Activated CD8-positive, alpha-beta T cell treated with anti-CD3 and anti-CD28 coated beads for 36 hours (primary cell): ENCODE data around the gene AKAP13. TPM values are rescaled to one million over a fixed set of nuclear protein-coding genes. Genes with fewer than 3 reads are reported as not detected.
"Not testable (repeated sequence)": the region's sequence is repeated elsewhere in the genome, so short reads cannot be mapped to it uniquely, and the experiment has no call there.

ENCODE experiments used
- ATAC-seq: fragments of 200-7000 bp; cut with Tn5 transposase; one replicate; pipeline ENCODE4 v1.10.0; 2021; ENCODE audit warnings: mild to moderate bottlenecking, moderate library complexity
- CTCF ChIA-PET: fragments of 350-600 bp; sonication (Branson Sonifier 250); formaldehyde crosslinking; loops from one replicate; lab custom pipeline; 2021; ENCODE audit warnings: antibody characterized with exemption; lab: Charles Lee
- POLR2A ChIA-PET: fragments of 350-600 bp; sonication (Branson Sonifier 250); formaldehyde crosslinking; loops from one replicate; lab custom pipeline; 2021; ENCODE audit warnings: antibody characterized with exemption; lab: Charles Lee
- DNase-seq: peaks from one replicate; pipeline ENCODE4 v3.0.0-alpha.2; 2020
- H3K27ac Mint-ChIP-seq: one replicate; pipeline ENCODE4 v1.8.0; 2021; ENCODE audit warnings: mild to moderate bottlenecking, mixed read lengths
- H3K27me3 Mint-ChIP-seq: one replicate; pipeline ENCODE4 v1.8.0; 2021; ENCODE audit warnings: mixed read lengths
- H3K36me3 Mint-ChIP-seq: one replicate; pipeline ENCODE4 v1.8.0; 2021; ENCODE audit warnings: low read depth, mixed read lengths
- H3K4me1 Mint-ChIP-seq: one replicate; pipeline ENCODE4 v1.8.0; 2021; ENCODE audit warnings: low read depth, mixed read lengths
- H3K4me3 Mint-ChIP-seq: one replicate; pipeline ENCODE4 v1.8.0; 2021; ENCODE audit warnings: mild to moderate bottlenecking, moderate library complexity, mixed read lengths
- H3K9me3 Mint-ChIP-seq: one replicate; pipeline ENCODE4 v1.8.0; 2021; ENCODE audit warnings: mixed read lengths
- intact Hi-C: fragments of 100-400 bp; cut with micrococcal nuclease; formaldehyde crosslinking; loops from one replicate; pipeline ENCODE4 v1.10.0; 2022
- total RNA-seq, 2 experiments: library from RNA; stranded (reverse); gene quantifications; one replicate each; pipeline ENCODE4 v1.2.3, GENCODE V29; 2021
- TF ChIP-seq, protein P1 (sequence below): fragments of 200-600 bp; IDR thresholded peaks from one replicate; pipeline ENCODE4 v1.8.0; 2022; ENCODE audit warnings: antibody characterized with exemption, mild to moderate bottlenecking

The AKAP13 gene
- total RNA-seq, 2 experiments from 2014 or later, result 79.1 to 79.5 TPM

GRCh38 chr15:85657132-85657531 is 276.7 kb downstream of the AKAP13 start:
- H3K9me3 Mint-ChIP-seq, result no peaks in the 10 kb centered on the region
- peaks cover 29% of the 10 kb centered on the region for H3K36me3 Mint-ChIP-seq
- TF ChIP-seq, protein P1, sequence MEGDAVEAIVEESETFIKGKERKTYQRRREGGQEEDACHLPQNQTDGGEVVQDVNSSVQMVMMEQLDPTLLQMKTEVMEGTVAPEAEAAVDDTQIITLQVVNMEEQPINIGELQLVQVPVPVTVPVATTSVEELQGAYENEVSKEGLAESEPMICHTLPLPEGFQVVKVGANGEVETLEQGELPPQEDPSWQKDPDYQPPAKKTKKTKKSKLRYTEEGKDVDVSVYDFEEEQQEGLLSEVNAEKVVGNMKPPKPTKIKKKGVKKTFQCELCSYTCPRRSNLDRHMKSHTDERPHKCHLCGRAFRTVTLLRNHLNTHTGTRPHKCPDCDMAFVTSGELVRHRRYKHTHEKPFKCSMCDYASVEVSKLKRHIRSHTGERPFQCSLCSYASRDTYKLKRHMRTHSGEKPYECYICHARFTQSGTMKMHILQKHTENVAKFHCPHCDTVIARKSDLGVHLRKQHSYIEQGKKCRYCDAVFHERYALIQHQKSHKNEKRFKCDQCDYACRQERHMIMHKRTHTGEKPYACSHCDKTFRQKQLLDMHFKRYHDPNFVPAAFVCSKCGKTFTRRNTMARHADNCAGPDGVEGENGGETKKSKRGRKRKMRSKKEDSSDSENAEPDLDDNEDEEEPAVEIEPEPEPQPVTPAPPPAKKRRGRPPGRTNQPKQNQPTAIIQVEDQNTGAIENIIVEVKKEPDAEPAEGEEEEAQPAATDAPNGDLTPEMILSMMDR, result no peak
- peaks cover 4% of the 10 kb centered on the region for H3K4me1 Mint-ChIP-seq
- ChIA-PET POLR2A (no interaction called here), CTCF (interaction anchor here (0.8 to 1.3 kb wide), 3 partner anchors 11 to 361 kb away, joined by 3 read pairs; no protein-coding TSS in a partner anchor)
- H3K27me3 Mint-ChIP-seq, result no peaks in the 10 kb centered on the region
- no peak overlapping the region for H3K4me3 Mint-ChIP-seq
- ATAC-seq, result no peak
- no peak overlapping the region for H3K27ac Mint-ChIP-seq
- DNase-seq, result no peak
- intact Hi-C loops, result no loop called here

- TF ChIP-seq, protein P1, result no peak
- intact Hi-C loops, result no loop called here
- no peaks in the 10 kb centered on the region for H3K4me1 Mint-ChIP-seq
- CTCF ChIA-PET, result interaction anchor here (0.6 to 1.4 kb wide), 4 partner anchors 23 to 362 kb away, joined by 3 to 4 read pairs (median 4); no protein-coding TSS in a partner anchor
- H3K9me3 Mint-ChIP-seq, result no peaks in the 10 kb centered on the region
- no peak overlapping the region for H3K4me3 Mint-ChIP-seq
- POLR2A ChIA-PET, result no interaction called here
- no peak for ATAC-seq
- H3K27ac Mint-ChIP-seq, result no peak overlapping the region
- H3K27me3 Mint-ChIP-seq, result no peaks in the 10 kb centered on the region
- H3K36me3 Mint-ChIP-seq, result peaks cover 31% of the 10 kb centered on the region
- DNase-seq, result no peak
Measured at GRCh38 chr15:85658816-85659215, 278.4 kb downstream of the AKAP13 start.

- ATAC-seq (no peak), DNase-seq (no peak)
- Mint-ChIP-seq H3K9me3 (no peaks in the 10 kb centered on the region), H3K4me1 (peaks cover 8% of the 10 kb centered on the region), H3K36me3 (peaks cover 47% of the 10 kb centered on the region), H3K27ac (no peak overlapping the region), H3K27me3 (no peaks in the 10 kb centered on the region), H3K4me3 (no peak overlapping the region)
- ChIA-PET CTCF (no interaction called here), POLR2A (interaction anchor here (0.6 kb wide), 1 partner anchor 42 kb away, joined by 3 read pairs; no protein-coding TSS in a partner anchor)
- TF ChIP-seq, protein P1, result no peak
- intact Hi-C loops, result no loop called here
Measured at GRCh38 chr15:85661859-85662258, 281.5 kb downstream of the AKAP13 start.

GRCh38 chr15:85665677-85666076 is 285.3 kb downstream of the AKAP13 start:
- intact Hi-C loops, result not testable (repeated sequence)

GRCh38 chr15:85667491-85668424 is 287.4 kb downstream of the AKAP13 start:
- no peaks in the 10 kb centered on the region for H3K27me3 Mint-ChIP-seq
- H3K4me1 Mint-ChIP-seq, result peaks cover 32% of the 10 kb centered on the region
- intact Hi-C loops, result loop anchor here (1.0 to 2.0 kb wide), 2 partner anchors 23 to 42 kb away; no protein-coding TSS in a partner anchor
- H3K36me3 Mint-ChIP-seq, result peaks cover 54% of the 10 kb centered on the region
- DNase-seq (peak; percentile 79), ATAC-seq (peak; percentile 95)
- CTCF ChIA-PET, result interaction anchor here (0.6 to 1.5 kb wide), 9 partner anchors 10 to 173 kb away, joined by 3 to 4 read pairs (median 3); no protein-coding TSS in a partner anchor
- no peaks in the 10 kb centered on the region for H3K9me3 Mint-ChIP-seq
- H3K27ac Mint-ChIP-seq, result peak overlapping the region; percentile 96
- TF ChIP-seq, protein P1, result no peak
- H3K4me3 Mint-ChIP-seq, result peak overlapping the region; percentile 36
- POLR2A ChIA-PET, result interaction anchor here (0.6 to 1.5 kb wide), 7 partner anchors 22 to 56 kb away, joined by 3 to 6 read pairs (median 4); no protein-coding TSS in a partner anchor

More at GRCh38 chr15:85665677-85666076, 285.3 kb downstream of the AKAP13 start:
- POLR2A ChIA-PET, ATAC-seq, DNase-seq, H3K27me3 Mint-ChIP-seq, H3K4me3 Mint-ChIP-seq, H3K9me3 Mint-ChIP-seq, CTCF ChIA-PET, H3K27ac Mint-ChIP-seq: not testable (repeated sequence)
- Mint-ChIP-seq H3K4me1 (peaks cover 28% of the 10 kb centered on the region), H3K36me3 (peaks cover 57% of the 10 kb centered on the region)
